NT2/D1 (cell line): ENCODE data around the gene CACFD1.

Experiments used
- DNase-seq: peaks from one replicate; pipeline ENCODE4 v3.0.0-alpha.2; 2011; ENCODE audit warnings: low read depth, low spot score
- H3K27me3 ChIP-seq: 2 replicates; pipeline ENCODE4 v1.6.0; 2011; ENCODE audit warnings: mild to moderate bottlenecking; ENCODE audit not compliant: insufficient read length, insufficient read depth
- H3K36me3 ChIP-seq: 2 replicates; pipeline ENCODE4 v1.6.1; 2011; ENCODE audit warnings: mild to moderate bottlenecking, low read length, mixed read lengths; ENCODE audit not compliant: insufficient read depth, insufficient read length
- H3K4me1 ChIP-seq: 2 replicates; pipeline ENCODE4 v1.5.1; 2011; ENCODE audit not compliant: insufficient read depth, insufficient read length
- H3K4me3 ChIP-seq: 2 replicates; pipeline ENCODE4 v1.5.1; 2011; ENCODE audit warnings: low read depth; ENCODE audit not compliant: insufficient read length
- H3K9ac ChIP-seq: 2 replicates; pipeline ENCODE4 v1.6.0; 2011; ENCODE audit warnings: low read depth; ENCODE audit not compliant: insufficient read length
- H3K9me3 ChIP-seq: 2 replicates; pipeline ENCODE4 v1.5.1; 2011; ENCODE audit warnings: mild to moderate bottlenecking, low read length; ENCODE audit not compliant: insufficient read depth
- SUZ12 ChIP-seq: IDR thresholded peaks from 2 replicates; pipeline ENCODE4 v1.6.1; 2011; ENCODE audit not compliant: insufficient read length, insufficient read depth; ENCODE audit errors: extremely low read depth
- YY1 ChIP-seq: IDR thresholded peaks from 2 replicates; pipeline ENCODE4 v1.6.1; 2011; ENCODE audit not compliant: insufficient read length, insufficient read depth
- ZNF274 ChIP-seq: IDR thresholded peaks from 2 replicates; pipeline ENCODE4 v1.6.1; 2011; ENCODE audit warnings: mild to moderate bottlenecking, low read depth, low read length

CACFD1 gene

GRCh38 chr9:133506653-133507038 lies 46.9 kb downstream of the CACFD1 start:
- no peaks in the 10 kb centered on the region for H3K36me3 ChIP-seq
- DNase-seq, result no peak
- peaks cover 12% of the 10 kb centered on the region for H3K9me3 ChIP-seq
- no peak overlapping the region for H3K4me3 ChIP-seq
- TF ChIP-seq YY1 (no peak), SUZ12 (no peak), ZNF274 (no peak)
- peaks cover 17% of the 10 kb centered on the region for H3K27me3 ChIP-seq
- H3K9ac ChIP-seq, result no peak overlapping the region
- peaks cover 16% of the 10 kb centered on the region for H3K4me1 ChIP-seq

- Histone ChIP-seq H3K9ac (no peak overlapping the region), H3K9me3 (peaks cover 5% of the 10 kb centered on the region), H3K4me1 (peaks cover 16% of the 10 kb centered on the region), H3K4me3 (no peak overlapping the region), H3K27me3 (peaks cover 17% of the 10 kb centered on the region), H3K36me3 (no peaks in the 10 kb centered on the region)
- TF ChIP-seq YY1, result no peak
- TF ChIP-seq SUZ12, result no peak
- no peak for TF ChIP-seq ZNF274
- no peak for DNase-seq
Observed at GRCh38 chr9:133507246-133507965, 47.6 kb downstream of the CACFD1 start.

- H3K9ac ChIP-seq, result no peak overlapping the region
- H3K4me1 ChIP-seq, result peaks cover 19% of the 10 kb centered on the region
- H3K27me3 ChIP-seq, result peaks cover 17% of the 10 kb centered on the region
- H3K36me3 ChIP-seq, result no peaks in the 10 kb centered on the region
- no peak for DNase-seq
- TF ChIP-seq ZNF274 (no peak), YY1 (no peak), SUZ12 (no peak)
- no peak overlapping the region for H3K4me3 ChIP-seq
- no peaks in the 10 kb centered on the region for H3K9me3 ChIP-seq
Observed at GRCh38 chr9:133508046-133508445, 48.3 kb downstream of the CACFD1 start.

DNA sequence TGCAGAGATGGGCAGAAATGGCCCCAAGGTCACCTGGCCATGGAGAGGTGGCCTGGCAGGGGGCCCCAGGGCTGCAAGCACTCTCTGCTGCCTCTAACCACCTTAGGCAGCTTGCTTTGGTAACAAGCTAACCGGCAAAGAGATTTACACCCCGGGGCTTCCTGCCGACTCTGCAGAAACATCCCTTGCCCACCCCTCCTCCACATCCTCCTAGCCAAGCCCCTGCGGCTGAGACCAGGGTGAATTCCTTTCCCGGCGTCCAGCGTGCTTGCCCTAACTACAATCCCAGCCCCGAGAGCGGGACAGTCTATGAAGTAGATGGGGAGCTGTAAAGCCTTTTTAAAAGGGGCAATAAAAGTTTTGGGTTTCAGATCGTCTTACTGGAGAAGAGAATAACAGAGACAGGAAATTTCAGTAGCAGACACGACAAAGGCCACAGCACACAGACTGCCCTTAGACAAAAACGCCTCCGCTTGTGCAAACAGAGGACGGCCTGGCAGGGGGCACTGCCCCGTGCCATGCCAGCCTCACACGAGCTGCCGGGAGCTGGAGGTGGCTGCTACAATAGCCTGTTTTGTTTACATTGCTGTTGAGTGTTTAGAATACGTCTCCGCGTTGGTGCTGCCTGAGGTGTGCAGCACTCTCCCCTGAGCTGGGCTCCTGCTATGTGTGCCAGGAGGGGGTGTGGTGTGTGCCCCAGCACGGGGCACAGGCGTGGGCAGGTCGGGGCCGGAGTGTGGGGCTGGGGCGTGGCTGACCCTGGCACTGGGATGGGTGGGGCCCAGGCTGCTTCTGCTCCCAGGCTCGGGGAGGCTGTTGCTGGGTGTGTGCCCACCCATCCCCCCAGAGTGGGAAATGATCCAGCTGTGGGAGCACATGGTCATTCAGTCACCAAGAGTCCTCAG lies 49.7 kb downstream of the CACFD1 start:
- Histone ChIP-seq H3K9ac (peak overlapping the region; percentile 72), H3K4me3 (peak overlapping the region; percentile 6), H3K4me1 (peaks cover 22% of the 10 kb centered on the region), H3K9me3 (no peaks in the 10 kb centered on the region), H3K27me3 (peaks cover 17% of the 10 kb centered on the region), H3K36me3 (no peaks in the 10 kb centered on the region)
- DNase-seq, result peak; percentile 83
- TF ChIP-seq ZNF274 (no peak), SUZ12 (no peak), YY1 (no peak)

GRCh38 chr9:133510926-133511505 lies 51.2 kb downstream of the CACFD1 start:
- H3K9ac ChIP-seq, result no peak overlapping the region
- H3K4me3 ChIP-seq, result no peak overlapping the region
- no peak for DNase-seq
- H3K36me3 ChIP-seq, result no peaks in the 10 kb centered on the region
- no peaks in the 10 kb centered on the region for H3K9me3 ChIP-seq
- H3K4me1 ChIP-seq, result peaks cover 24% of the 10 kb centered on the region
- H3K27me3 ChIP-seq, result peaks cover 17% of the 10 kb centered on the region
- no peak for TF ChIP-seq YY1

DNA sequence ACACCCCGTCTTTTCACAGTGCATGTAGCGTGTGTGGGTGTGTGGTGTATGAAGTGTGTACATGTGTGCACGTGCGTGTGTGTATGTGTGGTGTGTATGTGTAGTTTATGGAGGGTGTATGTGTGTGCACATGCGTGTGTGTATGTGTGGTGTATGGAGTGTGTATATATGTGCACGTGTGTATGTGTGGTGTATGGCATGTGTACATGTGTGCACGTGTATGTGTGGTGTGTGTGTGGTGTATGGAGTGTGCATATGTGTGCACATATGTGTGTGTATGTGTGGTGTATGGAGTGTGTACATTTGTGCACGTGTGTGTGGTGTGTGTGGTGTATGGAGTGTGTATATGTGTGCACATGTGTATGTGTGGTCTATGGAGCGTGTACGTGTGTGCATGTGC lies 51.8 kb downstream of the CACFD1 start:
- no peak overlapping the region for H3K9ac ChIP-seq
- no peak for TF ChIP-seq YY1
- TF ChIP-seq SUZ12, result no peak
- TF ChIP-seq ZNF274, result no peak
- no peaks in the 10 kb centered on the region for H3K9me3 ChIP-seq
- H3K36me3 ChIP-seq, result no peaks in the 10 kb centered on the region
- no peak overlapping the region for H3K4me3 ChIP-seq
- no peak for DNase-seq
- H3K4me1 ChIP-seq, result peaks cover 24% of the 10 kb centered on the region
- peaks cover 17% of the 10 kb centered on the region for H3K27me3 ChIP-seq

DNA sequence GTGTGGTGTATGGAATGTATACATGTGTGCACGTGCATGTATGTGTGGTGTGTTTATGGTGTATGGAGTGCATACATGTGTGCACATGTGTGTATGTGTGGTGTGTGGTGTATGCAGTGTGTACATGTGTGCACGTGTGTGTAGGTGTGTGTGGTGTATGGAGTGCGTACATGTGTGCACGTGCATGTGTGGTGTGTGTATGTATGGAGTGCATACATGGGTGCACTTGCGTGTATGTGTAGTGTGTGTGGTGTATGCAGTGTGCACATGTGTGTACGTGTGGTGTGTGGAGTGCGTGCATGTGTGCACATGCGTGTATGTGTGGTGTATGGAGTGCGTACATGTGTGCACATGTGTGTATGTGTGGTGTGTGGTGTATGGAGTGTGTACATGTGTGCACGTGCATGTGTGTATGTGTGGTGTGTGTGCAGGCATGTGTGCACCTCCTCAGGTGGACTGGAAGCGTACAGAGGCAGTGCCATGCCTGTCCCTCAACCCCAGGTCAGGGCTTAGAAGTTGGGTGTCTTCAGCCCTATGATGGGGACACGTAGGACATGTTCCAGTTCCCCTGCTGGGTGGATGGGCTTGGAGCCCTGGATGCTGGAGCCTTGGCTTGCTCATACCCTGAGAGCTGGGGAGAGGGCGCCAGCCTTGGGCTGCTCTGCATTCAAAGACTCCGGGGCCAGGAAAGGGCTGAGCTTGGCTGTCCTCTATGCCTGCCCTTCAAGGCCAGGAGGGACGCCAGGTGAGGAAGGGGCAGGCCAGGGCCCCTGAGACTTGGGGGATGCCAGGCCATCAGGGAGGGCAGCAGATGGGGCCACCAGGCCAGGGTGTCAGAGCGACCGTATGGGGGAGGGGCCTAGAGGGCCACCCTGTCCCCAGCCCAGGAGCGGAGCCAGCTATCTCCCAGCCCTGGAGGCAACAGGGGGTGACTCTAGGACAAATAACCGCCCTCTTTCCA lies 52.8 kb downstream of the CACFD1 start:
- H3K9me3 ChIP-seq, result no peaks in the 10 kb centered on the region
- no peak overlapping the region for H3K9ac ChIP-seq
- no peak overlapping the region for H3K4me3 ChIP-seq
- H3K4me1 ChIP-seq, result peaks cover 20% of the 10 kb centered on the region
- H3K36me3 ChIP-seq, result no peaks in the 10 kb centered on the region
- no peak for DNase-seq
- peaks cover 8% of the 10 kb centered on the region for H3K27me3 ChIP-seq
- no peak for TF ChIP-seq SUZ12
- no peak for TF ChIP-seq ZNF274
- no peak for TF ChIP-seq YY1
